Progenitor cell of endocrine pancreas (in vitro differentiated cells): ENCODE data around the gene NCEH1. TPM values are rescaled to one million over a fixed set of nuclear protein-coding genes. Genes with fewer than 3 reads are reported as not detected.
"Not testable (repeated sequence)": the region's sequence is repeated elsewhere in the genome, so short reads cannot be mapped to it uniquely, and the experiment has no call there.

Experiments used
- DNase-seq: peaks from one replicate; pipeline ENCODE4 v3.0.0; 2021; ENCODE audit warnings: low spot score; ENCODE audit not compliant: unreplicated experiment
- H3K27ac Mint-ChIP-seq: 2 replicates; pipeline ENCODE4 v1.8.0; 2021; ENCODE audit warnings: mild to moderate bottlenecking, moderate library complexity, mixed read lengths
- H3K27me3 Mint-ChIP-seq: 2 replicates; pipeline ENCODE4 v1.8.0; 2021; ENCODE audit warnings: mixed read lengths
- H3K36me3 Mint-ChIP-seq: 2 replicates; pipeline ENCODE4 v1.8.0; 2022; ENCODE audit warnings: mixed read lengths; ENCODE audit not compliant: insufficient read depth
- H3K4me1 Mint-ChIP-seq: 2 replicates; pipeline ENCODE4 v1.8.0; 2021; ENCODE audit warnings: low read depth, mixed read lengths
- H3K4me3 Mint-ChIP-seq: 2 replicates; pipeline ENCODE4 v1.8.0; 2021; ENCODE audit warnings: low read depth, mild to moderate bottlenecking, moderate library complexity, mixed read lengths
- H3K9me3 Mint-ChIP-seq: 2 replicates; pipeline ENCODE4 v1.8.0; 2021; ENCODE audit warnings: low read depth, mixed read lengths
- total RNA-seq: library from RNA; stranded (reverse); gene quantifications from 2 replicates; pipeline ENCODE4 v1.2.1, GENCODE V29; 2021
- TF ChIP-seq, protein P1 (sequence below): fragments of 200-600 bp; sonication (generic); IDR thresholded peaks from one replicate; pipeline ENCODE4 v1.5.0; 2021; ENCODE audit warnings: antibody characterized with exemption, mild to moderate bottlenecking; ENCODE audit not compliant: unreplicated experiment

Gene NCEH1
- total RNA-seq, 1 donor from 2014 or later, result 2.5 TPM

DNA sequence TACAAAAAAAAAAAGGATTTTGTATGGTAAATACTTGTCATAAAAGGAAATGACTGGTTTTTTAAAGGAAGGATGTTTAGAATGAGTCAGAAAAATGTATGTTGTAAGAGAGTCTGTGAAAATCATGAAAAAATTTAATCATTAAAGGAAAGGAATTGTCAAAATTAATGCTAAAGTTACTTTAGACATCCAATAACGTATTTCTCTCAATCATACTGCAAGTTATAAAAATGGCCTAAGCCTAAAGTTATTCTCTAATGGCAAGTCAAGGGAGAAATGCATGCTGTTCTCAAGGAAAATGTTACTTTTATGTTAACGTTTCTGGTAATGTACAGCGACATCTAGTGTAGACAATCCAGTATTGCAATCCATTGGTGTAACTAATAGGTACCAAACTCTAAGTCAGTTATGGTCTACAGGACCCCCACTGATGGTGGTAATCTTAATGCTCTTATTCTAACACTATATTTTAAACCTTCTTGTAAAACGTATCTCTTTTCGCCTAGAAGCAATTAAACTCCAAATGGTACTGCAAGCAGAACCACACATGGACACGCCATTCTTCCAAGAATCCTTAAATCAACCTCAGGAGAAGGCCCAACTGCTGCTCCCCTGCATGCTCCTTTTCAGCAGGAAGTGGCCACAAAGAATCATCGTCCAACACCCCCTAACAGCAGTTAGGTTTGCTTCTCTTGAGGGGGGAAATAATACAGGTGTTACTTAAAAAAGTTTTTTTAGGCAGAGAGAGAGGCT is 35.2 kb downstream of the NCEH1 start:
- no peak for DNase-seq
- H3K9me3 Mint-ChIP-seq, result no peaks in the 10 kb centered on the region
- H3K27me3 Mint-ChIP-seq, result no peaks in the 10 kb centered on the region
- H3K4me3 Mint-ChIP-seq, result no peak overlapping the region
- no peaks in the 10 kb centered on the region for H3K4me1 Mint-ChIP-seq
- no peak overlapping the region for H3K27ac Mint-ChIP-seq
- no peaks in the 10 kb centered on the region for H3K36me3 Mint-ChIP-seq
- TF ChIP-seq, protein P1, sequence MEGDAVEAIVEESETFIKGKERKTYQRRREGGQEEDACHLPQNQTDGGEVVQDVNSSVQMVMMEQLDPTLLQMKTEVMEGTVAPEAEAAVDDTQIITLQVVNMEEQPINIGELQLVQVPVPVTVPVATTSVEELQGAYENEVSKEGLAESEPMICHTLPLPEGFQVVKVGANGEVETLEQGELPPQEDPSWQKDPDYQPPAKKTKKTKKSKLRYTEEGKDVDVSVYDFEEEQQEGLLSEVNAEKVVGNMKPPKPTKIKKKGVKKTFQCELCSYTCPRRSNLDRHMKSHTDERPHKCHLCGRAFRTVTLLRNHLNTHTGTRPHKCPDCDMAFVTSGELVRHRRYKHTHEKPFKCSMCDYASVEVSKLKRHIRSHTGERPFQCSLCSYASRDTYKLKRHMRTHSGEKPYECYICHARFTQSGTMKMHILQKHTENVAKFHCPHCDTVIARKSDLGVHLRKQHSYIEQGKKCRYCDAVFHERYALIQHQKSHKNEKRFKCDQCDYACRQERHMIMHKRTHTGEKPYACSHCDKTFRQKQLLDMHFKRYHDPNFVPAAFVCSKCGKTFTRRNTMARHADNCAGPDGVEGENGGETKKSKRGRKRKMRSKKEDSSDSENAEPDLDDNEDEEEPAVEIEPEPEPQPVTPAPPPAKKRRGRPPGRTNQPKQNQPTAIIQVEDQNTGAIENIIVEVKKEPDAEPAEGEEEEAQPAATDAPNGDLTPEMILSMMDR, result peak; percentile 91

DNA sequence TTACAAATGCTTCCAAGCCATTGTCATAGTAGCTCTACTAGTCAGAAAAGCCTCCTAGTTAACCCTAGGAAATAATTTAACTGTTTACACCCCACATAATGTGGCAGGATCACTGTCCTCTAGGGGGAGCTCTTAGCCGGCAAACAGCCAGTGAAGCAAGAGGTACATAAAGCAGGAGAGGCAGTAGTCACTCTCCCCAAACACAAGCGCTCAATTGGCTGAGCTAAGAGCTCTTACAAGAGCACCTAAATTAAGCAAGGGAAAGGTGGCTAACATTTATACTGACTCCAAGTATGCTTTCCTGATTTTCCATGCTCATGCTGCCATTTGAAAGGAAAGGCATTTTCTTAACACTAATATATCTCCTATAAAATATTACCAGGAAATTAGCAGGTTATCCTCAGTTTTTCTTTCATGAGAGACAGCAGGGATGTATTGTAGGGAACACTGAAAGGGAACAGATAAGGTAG is 37.6 kb downstream of the NCEH1 start:
- no peaks in the 10 kb centered on the region for H3K4me1 Mint-ChIP-seq
- TF ChIP-seq, protein P1, result peak; percentile 71
- DNase-seq, result no peak
- no peaks in the 10 kb centered on the region for H3K9me3 Mint-ChIP-seq
- no peaks in the 10 kb centered on the region for H3K36me3 Mint-ChIP-seq
- no peak overlapping the region for H3K27ac Mint-ChIP-seq
- no peak overlapping the region for H3K4me3 Mint-ChIP-seq
- H3K27me3 Mint-ChIP-seq, result no peaks in the 10 kb centered on the region

DNA sequence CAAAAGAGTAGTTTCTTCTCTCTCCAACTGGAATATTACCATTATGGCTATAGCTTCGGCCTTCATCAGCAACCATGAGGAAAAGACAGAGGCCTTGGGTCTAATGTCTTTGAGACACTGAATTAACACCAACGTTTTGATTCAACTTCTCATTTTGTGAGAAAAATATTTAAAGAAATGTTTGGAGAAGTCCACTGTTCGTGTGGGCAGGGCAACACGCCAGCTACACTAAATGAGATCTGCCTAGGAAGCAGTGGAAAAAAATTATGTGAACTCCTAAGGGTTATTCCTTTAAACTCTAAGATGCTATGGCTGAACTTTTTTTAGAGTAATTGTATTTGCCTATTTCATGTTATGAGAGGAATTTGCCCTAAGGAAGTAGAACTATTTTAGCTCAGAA is 41.8 kb downstream of the NCEH1 start:
- Mint-ChIP-seq H3K27ac (no peak overlapping the region), H3K27me3 (no peaks in the 10 kb centered on the region), H3K9me3 (peaks cover 8% of the 10 kb centered on the region), H3K4me3 (no peak overlapping the region), H3K36me3 (peaks cover 2% of the 10 kb centered on the region), H3K4me1 (no peaks in the 10 kb centered on the region)
- TF ChIP-seq, protein P1, result no peak
- no peak for DNase-seq

DNA sequence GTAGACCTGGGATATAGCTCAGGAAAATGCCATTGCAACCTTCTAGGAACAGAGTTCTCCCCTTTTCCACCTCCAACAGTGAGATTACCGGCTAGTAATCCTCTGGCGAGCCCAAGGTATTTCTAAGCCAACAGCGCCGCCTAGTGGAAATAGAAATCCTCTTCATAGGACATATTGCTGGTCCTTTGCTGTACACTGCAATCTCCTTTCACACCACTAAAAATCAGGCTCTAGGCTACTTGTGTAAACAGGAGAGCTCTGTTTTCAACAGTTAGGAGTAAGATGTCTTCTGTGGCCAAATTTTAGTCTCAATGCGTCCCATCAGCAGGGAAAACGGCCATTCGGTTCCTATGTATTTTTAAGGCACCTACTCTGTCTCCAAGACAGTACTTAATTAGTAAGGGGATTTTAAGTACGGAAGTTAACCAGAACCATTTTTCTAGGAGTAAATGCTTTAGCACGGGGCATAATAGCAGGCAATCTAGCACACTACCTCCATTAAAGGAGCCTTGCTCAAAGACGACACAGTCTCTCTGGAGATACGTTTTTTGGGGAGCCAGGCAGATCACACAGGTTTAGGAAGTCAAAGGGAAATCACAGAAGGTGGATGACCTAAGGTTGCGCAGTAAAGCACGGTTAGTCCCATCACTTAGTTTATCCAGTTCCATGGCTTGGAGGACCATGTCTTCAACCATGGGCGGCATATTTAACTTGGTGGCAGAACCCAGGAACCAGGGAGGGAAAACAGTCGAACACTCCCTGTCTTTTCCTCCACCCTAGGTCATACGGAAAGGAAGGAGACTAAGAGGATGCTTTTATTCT is 43.8 kb downstream of the NCEH1 start:
- peak overlapping the region; percentile 4 for H3K27ac Mint-ChIP-seq
- peak; percentile 49 for DNase-seq
- no peaks in the 10 kb centered on the region for H3K4me1 Mint-ChIP-seq
- TF ChIP-seq, protein P1, result peak; percentile 85
- H3K36me3 Mint-ChIP-seq, result peaks cover 2% of the 10 kb centered on the region
- H3K27me3 Mint-ChIP-seq, result no peaks in the 10 kb centered on the region
- H3K9me3 Mint-ChIP-seq, result peaks cover 8% of the 10 kb centered on the region
- H3K4me3 Mint-ChIP-seq, result no peak overlapping the region

DNA sequence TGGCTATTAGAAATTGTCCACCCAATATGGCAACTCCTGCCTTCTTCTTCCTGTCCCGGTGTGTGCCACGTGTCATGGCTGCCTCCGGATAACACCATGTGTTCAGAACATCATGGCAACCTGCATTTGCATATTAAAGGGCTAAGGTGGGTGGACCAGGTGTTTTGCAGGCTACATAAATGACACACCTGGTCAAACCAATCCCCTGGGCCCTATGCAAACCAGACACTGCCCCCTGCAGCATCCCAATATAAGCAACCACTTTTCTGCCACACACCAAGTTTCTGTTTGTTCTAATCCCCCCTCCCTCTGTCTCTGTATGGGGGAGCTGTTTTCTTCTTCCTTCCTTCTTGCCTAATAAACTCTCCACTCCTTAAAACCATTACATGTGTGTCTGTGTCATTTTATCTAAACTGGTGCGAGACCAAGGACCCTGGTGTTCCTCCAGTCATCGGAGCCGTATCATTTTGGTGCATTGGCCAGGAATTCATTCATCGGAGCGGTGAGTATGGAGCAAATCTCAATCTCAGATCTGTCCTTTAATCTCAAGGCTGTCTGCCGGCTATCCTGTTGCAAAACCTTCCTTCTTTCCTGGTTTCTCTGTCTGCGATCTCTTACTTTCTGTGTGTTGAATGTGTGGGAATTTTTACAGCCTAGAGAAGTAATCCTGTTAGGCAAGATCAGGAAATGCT is 44.5 kb downstream of the NCEH1 start:
- Mint-ChIP-seq H3K9me3 (peaks cover 9% of the 10 kb centered on the region), H3K4me1 (no peaks in the 10 kb centered on the region), H3K27ac (no peak overlapping the region), H3K36me3 (peaks cover 2% of the 10 kb centered on the region), H3K4me3 (no peak overlapping the region), H3K27me3 (no peaks in the 10 kb centered on the region)
- no peak for DNase-seq
- TF ChIP-seq, protein P1, result no peak

DNA sequence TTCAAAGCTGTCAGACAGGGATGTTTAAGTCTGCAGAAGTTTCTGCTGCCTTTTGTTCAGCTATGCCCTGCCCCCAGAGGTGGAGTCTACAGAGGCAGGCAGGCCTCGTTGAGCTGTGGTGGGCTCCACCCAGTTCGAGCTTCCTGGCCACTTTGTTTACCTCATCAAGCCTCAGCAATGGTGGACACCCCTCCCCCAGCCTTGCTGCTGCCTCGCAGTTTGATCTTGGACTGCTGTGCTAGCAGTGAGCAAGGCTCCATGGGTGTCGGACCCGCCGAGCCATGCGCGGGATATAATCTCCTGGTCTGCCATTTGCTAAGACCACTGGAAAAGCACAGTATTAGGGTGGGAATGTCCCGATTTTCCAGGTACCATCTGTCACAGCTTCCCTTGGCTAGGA is 45.4 kb downstream of the NCEH1 start:
- H3K27me3 Mint-ChIP-seq, H3K36me3 Mint-ChIP-seq, DNase-seq, H3K4me1 Mint-ChIP-seq, H3K27ac Mint-ChIP-seq, H3K4me3 Mint-ChIP-seq: not testable (repeated sequence)
- peaks cover 13% of the 10 kb centered on the region for H3K9me3 Mint-ChIP-seq

DNA sequence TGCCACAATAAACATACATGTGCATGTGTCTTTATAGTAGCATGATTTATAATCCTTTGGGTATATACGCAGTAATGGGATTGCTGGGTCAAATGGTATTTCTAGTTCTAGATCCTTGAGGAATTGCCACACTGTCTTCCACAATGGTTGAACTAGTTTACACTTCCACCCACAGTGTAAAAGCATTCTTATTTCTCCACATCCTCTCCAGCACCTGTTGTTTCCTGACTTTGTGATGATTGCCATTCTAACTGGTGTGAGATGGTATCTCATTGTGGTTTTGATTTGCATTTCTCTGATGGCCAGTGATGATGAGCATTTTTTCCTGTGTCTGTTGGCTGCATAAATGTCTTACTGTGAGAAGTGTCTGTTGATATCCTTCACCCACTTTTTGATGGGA is 50.4 kb downstream of the NCEH1 start:
- not testable (repeated sequence) for H3K27ac Mint-ChIP-seq, H3K27me3 Mint-ChIP-seq, H3K4me3 Mint-ChIP-seq, H3K4me1 Mint-ChIP-seq, DNase-seq, H3K36me3 Mint-ChIP-seq
- peaks cover 16% of the 10 kb centered on the region for H3K9me3 Mint-ChIP-seq
